Measurements from ENCODE around the gene CDSN. TPM values are rescaled to one million over a fixed set of nuclear protein-coding genes. Genes with fewer than 3 reads are reported as not detected.

Gene CDSN
- total RNA-seq, 2 experiments from 2014 or later: not detected

DNA sequence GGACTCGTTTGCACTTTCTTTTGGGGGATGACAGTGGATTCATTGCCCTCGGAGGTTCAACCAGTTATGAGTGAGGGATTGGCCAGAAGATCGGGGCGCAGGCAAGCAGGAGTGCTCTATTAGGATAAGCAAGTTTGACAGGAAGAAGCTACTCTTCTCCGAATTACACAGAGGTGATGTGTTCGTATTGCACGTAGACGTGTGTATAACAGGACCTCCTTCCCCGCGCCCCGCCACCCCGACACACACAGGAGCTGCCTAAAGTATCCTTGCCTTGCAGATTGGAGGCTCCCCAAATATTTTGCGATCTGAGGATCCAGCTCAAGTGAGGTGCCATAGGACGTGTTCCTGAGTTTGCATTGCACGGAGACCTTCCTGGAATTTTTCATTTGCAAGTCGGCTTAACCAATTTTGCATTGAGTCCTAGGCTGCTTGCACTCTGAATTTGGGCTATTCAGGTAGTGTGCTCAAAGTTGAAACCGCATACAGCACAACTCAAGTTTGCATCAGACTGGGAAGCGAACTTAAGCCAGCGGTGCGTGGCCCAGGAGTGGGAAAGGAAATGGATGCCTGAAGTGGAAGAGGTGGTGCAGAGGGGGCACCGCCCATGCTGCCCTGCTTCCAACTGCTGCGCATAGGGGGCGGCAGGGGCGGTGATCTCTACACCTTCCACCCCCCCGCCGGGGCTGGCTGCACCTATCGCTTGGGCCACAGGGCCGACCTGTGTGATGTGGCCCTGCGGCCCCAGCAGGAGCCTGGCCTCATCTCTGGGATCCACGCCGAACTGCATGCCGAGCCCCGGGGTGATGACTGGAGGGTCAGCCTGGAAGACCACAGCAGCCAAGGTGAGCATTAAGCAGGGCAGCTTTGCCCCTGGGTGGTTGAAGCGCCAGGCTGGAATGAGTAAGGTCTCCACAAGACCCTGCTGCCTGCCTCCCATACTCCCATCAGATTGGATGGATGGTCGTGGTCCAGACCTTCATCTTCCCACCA is 38.9 kb upstream of the CDSN start:
- H3K4me1 Mint-ChIP-seq (ENCODE audit: low read depth): peaks cover 41% of the 10 kb centered on the region
- H3K27ac Mint-ChIP-seq: peak overlapping the region; percentile 80
- peak; percentile 50 for DNase-seq
- CTCF ChIA-PET: interaction anchor here (0.9 to 2.2 kb wide), 5 partner anchors 30 to 208 kb away, joined by 3 to 6 read pairs (median 4); no protein-coding TSS in a partner anchor
- intact Hi-C loops (cut with micrococcal nuclease): loop anchor here (1.0 to 10.0 kb wide), 5 partner anchors 22 to 814 kb away; partner anchors contain the start of genes HLA-C and RPP21
- H3K4me3 Mint-ChIP-seq: peak overlapping the region; percentile 97
- no peaks in the 10 kb centered on the region for H3K27me3 Mint-ChIP-seq (ENCODE audit: low read depth)
- peaks cover 54% of the 10 kb centered on the region for H3K36me3 Mint-ChIP-seq (ENCODE audit: low read depth)
- H3K9me3 Mint-ChIP-seq: no peaks in the 10 kb centered on the region

DNA sequence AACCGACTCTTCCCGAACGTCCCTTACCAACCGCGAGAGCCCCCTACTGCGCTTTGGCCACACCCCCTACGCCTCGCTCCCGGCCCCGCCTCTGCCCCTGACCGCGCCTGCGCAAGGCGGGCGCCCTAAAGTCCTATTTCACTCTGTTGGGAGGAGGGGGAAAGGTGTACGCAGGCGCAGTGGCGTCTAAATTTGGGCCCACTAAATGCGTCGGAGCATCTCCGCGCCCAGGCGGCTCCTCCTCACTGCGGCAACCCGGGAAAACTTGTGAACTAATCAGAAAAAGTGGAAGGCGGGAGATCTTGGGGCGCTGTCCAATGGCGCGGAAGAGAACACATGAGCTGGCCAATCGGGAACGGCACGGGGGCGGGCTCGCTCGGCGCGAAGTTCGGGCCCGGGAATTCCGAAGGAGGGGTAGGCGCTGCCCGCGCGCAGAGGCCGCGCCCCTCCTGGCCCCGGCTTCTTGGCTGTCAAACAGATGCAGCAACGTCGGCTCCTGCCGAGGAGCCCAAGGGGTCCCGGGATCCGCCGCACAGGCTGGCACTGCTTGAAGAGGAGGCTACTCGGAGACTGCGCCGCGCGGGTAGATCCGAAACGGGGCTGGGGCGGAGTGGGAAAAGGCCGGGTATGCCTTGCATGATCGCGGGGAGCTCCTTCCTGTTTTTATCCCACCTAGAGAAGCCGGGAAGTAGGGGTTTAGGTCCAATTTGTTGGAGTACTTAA is 38.1 kb upstream of the CDSN start, which contains the start of gene TCF19:
Gene TCF19 (plus strand): TSS at position 450 of the 723 bp plus-strand sequence. CDS start 881 bp downstream, outside the sequence.
- CTCF ChIA-PET: interaction anchor here (1.0 to 2.2 kb wide), 5 partner anchors 21 to 208 kb away, joined by 3 to 6 read pairs (median 3); no protein-coding TSS in a partner anchor
- intact Hi-C loops (cut with micrococcal nuclease): loop anchor here (1.0 to 10.0 kb wide), 5 partner anchors 22 to 814 kb away; partner anchors contain the start of genes HLA-C and RPP21
- DNase-seq: peak; percentile 100
- Mint-ChIP-seq H3K9me3 (no peaks in the 10 kb centered on the region), H3K4me1 (ENCODE audit: low read depth) (peaks cover 37% of the 10 kb centered on the region), H3K36me3 (ENCODE audit: low read depth) (peaks cover 54% of the 10 kb centered on the region), H3K4me3 (peak within 1 kb of the TSS; percentile 97), H3K27me3 (ENCODE audit: low read depth) (no peaks in the 10 kb centered on the region), H3K27ac (peak within 1 kb of the TSS; percentile 83)

DNA sequence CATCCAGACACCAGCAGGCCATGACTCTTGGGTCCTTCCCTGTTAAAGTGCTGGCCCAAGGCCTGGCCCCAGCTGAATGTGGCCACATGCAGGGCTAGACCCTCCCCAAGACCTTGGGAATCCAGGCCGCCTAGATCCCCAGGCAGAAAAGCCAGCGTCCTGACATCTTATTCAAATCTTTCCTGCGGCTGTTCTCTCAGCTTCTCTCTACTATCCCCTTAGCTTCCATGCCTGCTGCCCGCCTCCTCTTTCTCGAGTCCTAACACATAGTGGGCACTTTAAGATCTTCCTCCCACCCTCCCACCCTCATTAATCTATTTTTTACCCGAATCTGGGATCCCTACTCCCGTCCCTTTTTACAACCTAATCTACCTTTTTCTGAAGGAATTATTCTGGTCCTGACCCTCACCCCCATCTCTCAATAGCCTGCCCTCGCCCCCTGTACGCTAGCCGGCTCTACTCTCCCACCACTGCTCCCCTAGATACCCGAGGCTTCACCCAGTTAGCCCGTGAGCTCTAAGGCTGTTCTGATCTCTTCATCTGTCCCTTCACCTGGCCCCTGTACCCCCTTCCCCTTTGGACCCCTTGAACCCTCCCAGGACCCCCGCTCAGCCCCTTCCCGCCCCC is 37.4 kb upstream of the CDSN start, which contains the start of gene CCHCR1:
Gene CCHCR1 (minus strand): TSS at position 290 of the 627 bp plus-strand sequence. CDS start 202 bp downstream, at position 88.
- Mint-ChIP-seq H3K9me3 (no peaks in the 10 kb centered on the region), H3K4me1 (ENCODE audit: low read depth) (peaks cover 33% of the 10 kb centered on the region), H3K4me3 (peak within 1 kb of the TSS; percentile 97), H3K27me3 (ENCODE audit: low read depth) (no peaks in the 10 kb centered on the region), H3K36me3 (ENCODE audit: low read depth) (peaks cover 54% of the 10 kb centered on the region), H3K27ac (peak within 1 kb of the TSS; percentile 83)
- no peak for DNase-seq
- CTCF ChIA-PET: interaction anchor here (1.0 to 2.2 kb wide), 5 partner anchors 20 to 209 kb away, joined by 3 to 6 read pairs (median 3); no protein-coding TSS in a partner anchor
- intact Hi-C loops (cut with micrococcal nuclease): loop anchor here (1.0 to 10.0 kb wide), 5 partner anchors 23 to 813 kb away; partner anchors contain the start of genes HLA-C and RPP21

DNA sequence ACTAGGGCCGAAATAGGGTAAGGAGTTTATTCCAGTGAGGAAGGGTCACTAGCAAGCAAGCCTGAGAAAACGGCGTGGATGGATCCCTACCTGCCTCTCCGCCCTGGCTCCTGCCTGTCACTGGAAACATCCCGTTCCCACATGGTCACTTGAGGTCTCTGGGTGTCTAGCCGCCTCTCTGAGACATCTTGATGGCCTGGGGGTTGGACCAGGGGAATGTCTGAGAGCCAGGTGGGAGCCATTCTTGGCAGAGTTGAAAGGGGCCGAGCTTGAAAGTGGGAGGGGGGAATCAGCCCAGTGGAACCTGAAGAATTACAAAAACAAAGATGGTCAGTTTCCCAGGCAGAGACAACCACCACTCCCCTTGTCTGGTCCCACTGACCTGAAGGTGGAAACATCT is 36.4 kb upstream of the CDSN start:
- H3K4me1 Mint-ChIP-seq (ENCODE audit: low read depth): peaks cover 27% of the 10 kb centered on the region
- DNase-seq: no peak
- no peaks in the 10 kb centered on the region for H3K27me3 Mint-ChIP-seq (ENCODE audit: low read depth)
- CTCF ChIA-PET: interaction anchor here (0.7 to 2.2 kb wide), 4 partner anchors 20 to 41 kb away, joined by 3 to 5 read pairs (median 3); no protein-coding TSS in a partner anchor
- peak overlapping the region; percentile 97 for H3K4me3 Mint-ChIP-seq
- intact Hi-C loops (cut with micrococcal nuclease): loop anchor here (10.0 kb wide), 1 partner anchor 812 kb away; the partner anchor contains the start of gene RPP21
- H3K9me3 Mint-ChIP-seq: no peaks in the 10 kb centered on the region
- H3K36me3 Mint-ChIP-seq (ENCODE audit: low read depth): peaks cover 45% of the 10 kb centered on the region
- H3K27ac Mint-ChIP-seq: no peak overlapping the region

GRCh38 chr6:31154436-31154835 is 34.2 kb upstream of the CDSN start:
- Mint-ChIP-seq H3K9me3 (no peaks in the 10 kb centered on the region), H3K27me3 (ENCODE audit: low read depth) (no peaks in the 10 kb centered on the region), H3K4me1 (ENCODE audit: low read depth) (peaks cover 13% of the 10 kb centered on the region), H3K36me3 (ENCODE audit: low read depth) (peaks cover 37% of the 10 kb centered on the region), H3K27ac (no peak overlapping the region), H3K4me3 (no peak overlapping the region)
- CTCF ChIA-PET: interaction anchor here (1.1 kb wide), 1 partner anchor 212 kb away, joined by 3 read pairs; no protein-coding TSS in a partner anchor
- no peak for DNase-seq
- intact Hi-C loops (cut with micrococcal nuclease): loop anchor here (10.0 kb wide), 1 partner anchor 810 kb away; the partner anchor contains the start of gene RPP21

DNA sequence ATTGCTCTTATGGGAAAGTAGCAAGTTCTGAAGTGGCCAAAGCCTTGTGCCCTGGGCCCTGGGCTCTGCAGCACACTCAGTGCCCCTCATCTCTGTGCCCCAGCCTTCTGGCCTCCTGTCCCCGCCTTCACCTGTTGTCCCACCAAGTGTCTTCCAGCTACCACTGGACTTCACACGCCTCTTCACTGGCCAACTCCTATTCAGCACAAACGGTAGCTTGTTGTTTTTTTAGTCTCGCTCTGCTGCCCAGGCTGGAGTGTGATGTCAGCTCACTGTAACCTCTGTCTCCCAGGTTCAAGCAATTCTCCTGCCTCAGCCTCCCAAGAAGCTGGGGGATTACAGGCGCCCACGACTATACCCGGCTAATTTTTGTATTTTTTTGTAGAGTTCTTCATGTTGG is 32.5 kb upstream of the CDSN start:
- H3K4me3 Mint-ChIP-seq: no peak overlapping the region
- intact Hi-C loops (cut with micrococcal nuclease): loop anchor here (10.0 kb wide), 1 partner anchor 808 kb away; the partner anchor contains the start of gene RPP21
- no peaks in the 10 kb centered on the region for H3K27me3 Mint-ChIP-seq (ENCODE audit: low read depth)
- CTCF ChIA-PET: interaction anchor here (0.7 to 1.3 kb wide), 2 partner anchors 44 to 119 kb away, joined by 3 read pairs; no protein-coding TSS in a partner anchor
- peaks cover 28% of the 10 kb centered on the region for H3K36me3 Mint-ChIP-seq (ENCODE audit: low read depth)
- H3K4me1 Mint-ChIP-seq (ENCODE audit: low read depth): peaks cover 8% of the 10 kb centered on the region
- H3K27ac Mint-ChIP-seq: no peak overlapping the region
- H3K9me3 Mint-ChIP-seq: no peaks in the 10 kb centered on the region
- DNase-seq: no peak

GRCh38 chr6:31149827-31150447 is 29.7 kb upstream of the CDSN start:
- intact Hi-C loops (cut with micrococcal nuclease): loop anchor here (10.0 kb wide), 1 partner anchor 805 kb away; the partner anchor contains the start of gene RPP21
- no peaks in the 10 kb centered on the region for H3K4me1 Mint-ChIP-seq (ENCODE audit: low read depth)
- CTCF ChIA-PET: interaction anchor here (1.5 kb wide), 1 partner anchor 13 kb away, joined by 3 read pairs; no protein-coding TSS in a partner anchor
- no peak overlapping the region for H3K4me3 Mint-ChIP-seq
- no peaks in the 10 kb centered on the region for H3K27me3 Mint-ChIP-seq (ENCODE audit: low read depth)
- DNase-seq: no peak
- peaks cover 18% of the 10 kb centered on the region for H3K36me3 Mint-ChIP-seq (ENCODE audit: low read depth)
- no peak overlapping the region for H3K27ac Mint-ChIP-seq
- H3K9me3 Mint-ChIP-seq: no peaks in the 10 kb centered on the region

DNA sequence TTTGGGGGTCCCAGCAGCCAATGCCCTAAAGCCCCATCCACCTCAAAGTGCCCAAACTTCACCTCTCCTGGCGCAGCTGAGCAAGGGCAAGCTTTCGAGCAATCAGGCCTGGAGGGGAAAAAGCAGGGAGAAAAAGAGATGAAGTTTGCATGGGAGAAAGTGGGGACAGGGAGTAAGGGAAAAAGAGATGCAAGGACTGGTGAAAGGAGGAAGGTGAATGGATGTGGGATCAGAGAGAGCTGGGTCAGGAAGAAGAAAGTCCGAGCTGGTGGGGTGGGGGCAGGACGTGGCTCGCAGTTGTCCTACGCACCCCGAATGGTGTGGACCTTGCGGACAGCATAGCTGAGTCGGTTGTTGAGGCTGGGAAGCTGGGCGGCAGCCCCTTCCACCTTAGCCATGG is 25.1 kb upstream of the CDSN start:
- H3K27ac Mint-ChIP-seq: no peak overlapping the region
- H3K4me1 Mint-ChIP-seq (ENCODE audit: low read depth): no peaks in the 10 kb centered on the region
- H3K27me3 Mint-ChIP-seq (ENCODE audit: low read depth): no peaks in the 10 kb centered on the region
- peaks cover 9% of the 10 kb centered on the region for H3K36me3 Mint-ChIP-seq (ENCODE audit: low read depth)
- CTCF ChIA-PET: interaction anchor here (0.9 to 1.3 kb wide), 4 partner anchors 8 to 215 kb away, joined by 3 to 5 read pairs (median 4); no protein-coding TSS in a partner anchor
- intact Hi-C loops (cut with micrococcal nuclease): no loop called here
- no peak for DNase-seq
- no peak overlapping the region for H3K4me3 Mint-ChIP-seq
- H3K9me3 Mint-ChIP-seq: no peaks in the 10 kb centered on the region

- no peak for DNase-seq
- no peak overlapping the region for H3K27ac Mint-ChIP-seq
- H3K4me3 Mint-ChIP-seq: no peak overlapping the region
- intact Hi-C loops (cut with micrococcal nuclease): no loop called here
- H3K9me3 Mint-ChIP-seq: no peaks in the 10 kb centered on the region
- CTCF ChIA-PET: interaction anchor here (0.9 to 1.3 kb wide), 3 partner anchors 8 to 47 kb away, joined by 3 to 5 read pairs (median 4); no protein-coding TSS in a partner anchor
- H3K36me3 Mint-ChIP-seq (ENCODE audit: low read depth): peaks cover 8% of the 10 kb centered on the region
- no peaks in the 10 kb centered on the region for H3K27me3 Mint-ChIP-seq (ENCODE audit: low read depth)
- H3K4me1 Mint-ChIP-seq (ENCODE audit: low read depth): no peaks in the 10 kb centered on the region
These were observed 24.7 kb upstream of the CDSN start for GRCh38 chr6:31144970-31145340.

- intact Hi-C loops (cut with micrococcal nuclease): no loop called here
- H3K4me1 Mint-ChIP-seq (ENCODE audit: low read depth): no peaks in the 10 kb centered on the region
- CTCF ChIA-PET: interaction anchor here (0.7 to 1.3 kb wide), 2 partner anchors 15 to 48 kb away, joined by 3 read pairs; no protein-coding TSS in a partner anchor
- no peak for DNase-seq
- H3K36me3 Mint-ChIP-seq (ENCODE audit: low read depth): peaks cover 6% of the 10 kb centered on the region
- no peaks in the 10 kb centered on the region for H3K27me3 Mint-ChIP-seq (ENCODE audit: low read depth)
- H3K4me3 Mint-ChIP-seq: no peak overlapping the region
- H3K27ac Mint-ChIP-seq: no peak overlapping the region
- H3K9me3 Mint-ChIP-seq: no peaks in the 10 kb centered on the region
These were observed 24.2 kb upstream of the CDSN start for GRCh38 chr6:31144296-31144969.
